ENCODE results near the gene OARD1. TPM values are rescaled to one million over a fixed set of nuclear protein-coding genes. Genes with fewer than 3 reads are reported as not detected.

OARD1 gene
- total RNA-seq, 1 donor from 2014 or later, result 24.4 TPM

DNA sequence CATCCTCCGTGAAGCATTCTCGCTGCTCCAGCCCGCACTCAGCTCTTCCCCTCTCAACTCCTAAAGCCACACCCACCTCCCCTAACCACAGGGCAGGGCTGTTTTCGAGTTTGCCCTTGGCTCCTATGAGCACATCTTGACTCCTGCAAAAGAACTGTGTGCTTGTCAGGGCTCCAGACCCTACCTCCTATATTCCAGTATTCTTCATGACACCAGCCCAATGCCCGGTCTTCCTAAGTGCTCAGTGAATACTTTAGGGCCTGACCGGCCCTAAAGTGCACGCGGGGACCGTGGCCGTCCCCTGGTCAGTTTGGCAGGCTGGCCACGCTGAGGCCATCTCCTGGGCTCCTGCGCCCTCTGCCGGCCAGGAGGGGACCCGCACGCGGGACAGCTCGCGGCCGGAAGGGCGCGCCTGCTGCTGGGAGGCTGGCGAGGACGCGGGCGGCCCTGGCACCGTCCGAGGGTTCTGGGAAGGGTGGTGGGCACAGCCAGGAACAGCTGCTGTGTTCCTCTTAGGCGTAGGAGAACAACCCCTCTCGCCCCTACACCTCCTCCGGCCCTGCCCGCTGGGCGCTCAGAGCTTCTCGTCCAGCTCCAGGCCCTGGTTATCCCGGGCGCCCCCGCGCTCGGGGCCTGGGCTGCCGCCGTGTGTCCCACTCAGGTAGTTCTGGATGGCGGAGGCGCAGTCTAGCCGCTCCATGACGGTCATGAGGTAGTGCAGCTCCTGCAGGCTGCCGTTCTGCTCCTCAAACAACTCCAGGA lies 44.2 kb downstream of the OARD1 start:
- Mint-ChIP-seq H3K27ac (ENCODE audit: unreplicated experiment) (peak overlapping the region; percentile 45), H3K4me1 (ENCODE audit: low read depth, unreplicated experiment) (peaks cover 5% of the 10 kb centered on the region), H3K36me3 (ENCODE audit: unreplicated experiment) (peaks cover 5% of the 10 kb centered on the region), H3K27me3 (ENCODE audit: unreplicated experiment) (peaks cover 9% of the 10 kb centered on the region), H3K4me3 (ENCODE audit: unreplicated experiment) (peak overlapping the region; percentile 69), H3K9me3 (ENCODE audit: unreplicated experiment) (peaks cover 3% of the 10 kb centered on the region)
- DNase-seq, result peak; percentile 93
- TF ChIP-seq, protein P1, sequence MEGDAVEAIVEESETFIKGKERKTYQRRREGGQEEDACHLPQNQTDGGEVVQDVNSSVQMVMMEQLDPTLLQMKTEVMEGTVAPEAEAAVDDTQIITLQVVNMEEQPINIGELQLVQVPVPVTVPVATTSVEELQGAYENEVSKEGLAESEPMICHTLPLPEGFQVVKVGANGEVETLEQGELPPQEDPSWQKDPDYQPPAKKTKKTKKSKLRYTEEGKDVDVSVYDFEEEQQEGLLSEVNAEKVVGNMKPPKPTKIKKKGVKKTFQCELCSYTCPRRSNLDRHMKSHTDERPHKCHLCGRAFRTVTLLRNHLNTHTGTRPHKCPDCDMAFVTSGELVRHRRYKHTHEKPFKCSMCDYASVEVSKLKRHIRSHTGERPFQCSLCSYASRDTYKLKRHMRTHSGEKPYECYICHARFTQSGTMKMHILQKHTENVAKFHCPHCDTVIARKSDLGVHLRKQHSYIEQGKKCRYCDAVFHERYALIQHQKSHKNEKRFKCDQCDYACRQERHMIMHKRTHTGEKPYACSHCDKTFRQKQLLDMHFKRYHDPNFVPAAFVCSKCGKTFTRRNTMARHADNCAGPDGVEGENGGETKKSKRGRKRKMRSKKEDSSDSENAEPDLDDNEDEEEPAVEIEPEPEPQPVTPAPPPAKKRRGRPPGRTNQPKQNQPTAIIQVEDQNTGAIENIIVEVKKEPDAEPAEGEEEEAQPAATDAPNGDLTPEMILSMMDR (IDR thresholded peaks at IDR 0.05; ENCODE audit: partially characterized antibody, unreplicated experiment), result peak; percentile 99

DNA sequence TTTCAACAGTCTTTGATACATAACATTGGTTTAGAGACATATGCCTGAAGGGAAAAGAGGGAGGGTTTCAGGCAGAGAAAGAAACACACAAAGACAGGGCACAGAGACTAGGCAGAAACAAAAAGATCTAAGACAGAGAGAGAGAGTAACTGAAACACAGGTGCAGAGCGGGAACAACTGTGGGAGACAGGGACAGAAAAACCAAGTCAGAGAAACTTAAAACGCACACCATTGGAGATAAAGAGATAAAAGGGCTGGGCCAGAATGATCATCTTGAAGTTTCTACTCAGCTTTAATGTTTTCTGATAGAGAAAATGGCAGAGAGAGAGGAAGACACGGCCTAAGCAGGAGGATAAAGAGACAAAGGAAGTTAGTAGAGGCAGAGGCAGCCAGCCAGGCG lies 44.9 kb downstream of the OARD1 start:
- Mint-ChIP-seq H3K27me3 (ENCODE audit: unreplicated experiment) (peaks cover 9% of the 10 kb centered on the region), H3K4me3 (ENCODE audit: unreplicated experiment) (peak overlapping the region; percentile 69), H3K36me3 (ENCODE audit: unreplicated experiment) (peaks cover 5% of the 10 kb centered on the region), H3K27ac (ENCODE audit: unreplicated experiment) (peak overlapping the region; percentile 45), H3K9me3 (ENCODE audit: unreplicated experiment) (peaks cover 3% of the 10 kb centered on the region), H3K4me1 (ENCODE audit: low read depth, unreplicated experiment) (peaks cover 5% of the 10 kb centered on the region)
- DNase-seq, result no peak
- TF ChIP-seq, protein P1 (IDR thresholded peaks at IDR 0.05; ENCODE audit: partially characterized antibody, unreplicated experiment), result no peak

DNA sequence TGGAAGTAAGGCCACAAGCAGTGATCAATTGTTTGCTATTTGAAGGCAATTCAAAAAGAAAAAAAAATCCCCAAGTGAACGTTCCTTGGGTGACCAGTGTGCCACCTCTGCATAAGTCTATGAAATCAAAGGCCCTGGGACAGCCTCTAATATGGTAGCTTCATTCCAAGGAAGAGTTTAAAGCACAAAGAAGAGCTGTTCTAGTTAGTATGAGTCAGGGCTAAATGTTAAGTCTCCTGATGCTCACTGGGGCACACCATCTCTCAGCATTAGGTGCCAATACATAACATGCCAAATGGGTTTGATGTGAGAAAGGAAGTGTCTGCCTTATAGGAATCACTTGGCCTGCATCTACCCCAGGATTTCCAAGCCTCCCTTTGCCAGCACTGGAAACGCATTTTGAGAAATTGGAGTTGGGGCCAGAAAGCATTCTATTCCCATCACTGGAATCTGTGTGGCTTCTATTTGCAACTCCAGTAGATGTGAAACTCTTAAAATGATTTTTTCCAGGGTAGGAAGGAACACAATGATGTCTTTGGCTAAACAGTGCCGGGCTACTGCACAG lies 46.1 kb downstream of the OARD1 start:
- Mint-ChIP-seq H3K4me3 (ENCODE audit: unreplicated experiment) (no peak overlapping the region), H3K27me3 (ENCODE audit: unreplicated experiment) (peaks cover 8% of the 10 kb centered on the region), H3K9me3 (ENCODE audit: unreplicated experiment) (peaks cover 2% of the 10 kb centered on the region), H3K27ac (ENCODE audit: unreplicated experiment) (no peak overlapping the region), H3K36me3 (ENCODE audit: unreplicated experiment) (peaks cover 2% of the 10 kb centered on the region), H3K4me1 (ENCODE audit: low read depth, unreplicated experiment) (peaks cover 5% of the 10 kb centered on the region)
- no peak for DNase-seq
- TF ChIP-seq, protein P1 (IDR thresholded peaks at IDR 0.05; ENCODE audit: partially characterized antibody, unreplicated experiment), result no peak

DNA sequence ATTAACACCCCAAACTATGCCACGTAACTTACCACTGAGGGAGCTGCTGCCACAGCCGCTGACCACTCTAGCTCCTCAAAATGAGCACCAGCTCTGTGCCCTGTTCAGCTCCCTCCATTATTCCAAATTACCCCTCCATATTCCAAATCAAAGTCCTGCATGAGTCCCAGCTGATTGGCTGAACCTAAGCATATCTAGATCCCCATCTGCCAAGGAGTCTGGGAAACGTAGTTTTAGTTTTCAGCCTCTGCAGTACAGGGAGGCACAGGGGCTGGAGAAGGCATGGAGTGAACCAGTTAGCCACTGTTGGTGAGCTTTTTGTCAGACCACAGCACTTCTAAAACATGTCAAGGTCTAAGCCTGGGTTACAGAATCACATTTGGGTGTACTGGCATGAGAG lies 49.0 kb downstream of the OARD1 start:
- Mint-ChIP-seq H3K4me1 (ENCODE audit: low read depth, unreplicated experiment) (peaks cover 5% of the 10 kb centered on the region), H3K27me3 (ENCODE audit: unreplicated experiment) (peaks cover 2% of the 10 kb centered on the region), H3K9me3 (ENCODE audit: unreplicated experiment) (no peaks in the 10 kb centered on the region), H3K36me3 (ENCODE audit: unreplicated experiment) (peaks cover 3% of the 10 kb centered on the region), H3K4me3 (ENCODE audit: unreplicated experiment) (no peak overlapping the region), H3K27ac (ENCODE audit: unreplicated experiment) (no peak overlapping the region)
- no peak for DNase-seq
- TF ChIP-seq, protein P1 (IDR thresholded peaks at IDR 0.05; ENCODE audit: partially characterized antibody, unreplicated experiment), result no peak

DNA sequence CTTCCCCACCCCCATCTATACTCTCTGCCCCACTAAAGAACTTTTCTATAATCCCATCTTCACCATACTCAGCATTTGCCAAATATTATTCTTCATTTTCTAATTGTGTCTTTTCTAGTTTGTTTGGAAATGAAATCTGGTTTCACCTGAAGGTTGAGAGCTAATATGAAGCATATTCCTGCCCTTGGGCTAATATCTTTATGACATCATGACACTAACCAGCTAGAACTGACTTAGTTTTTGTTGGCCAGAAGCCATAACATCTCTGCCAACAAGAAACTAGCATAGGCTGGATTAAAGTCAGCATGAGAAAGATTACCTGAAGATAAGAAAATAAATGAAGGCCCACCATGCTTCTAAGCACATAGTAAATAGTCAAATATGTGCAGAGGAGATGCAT lies 49.9 kb downstream of the OARD1 start:
- H3K27me3 Mint-ChIP-seq (ENCODE audit: unreplicated experiment), result no peaks in the 10 kb centered on the region
- H3K36me3 Mint-ChIP-seq (ENCODE audit: unreplicated experiment), result peaks cover 3% of the 10 kb centered on the region
- H3K9me3 Mint-ChIP-seq (ENCODE audit: unreplicated experiment), result no peaks in the 10 kb centered on the region
- DNase-seq, result no peak
- H3K27ac Mint-ChIP-seq (ENCODE audit: unreplicated experiment), result no peak overlapping the region
- TF ChIP-seq, protein P1 (IDR thresholded peaks at IDR 0.05; ENCODE audit: partially characterized antibody, unreplicated experiment), result no peak
- H3K4me1 Mint-ChIP-seq (ENCODE audit: low read depth, unreplicated experiment), result peaks cover 3% of the 10 kb centered on the region
- H3K4me3 Mint-ChIP-seq (ENCODE audit: unreplicated experiment), result no peak overlapping the region
